Epidermal melanocyte (primary cell): ENCODE data around the gene PDHA1.

ENCODE experiments used
- DNase-seq: peaks from one replicate; pipeline ENCODE4 v3.0.0; 2011; ENCODE audit warnings: low spot score; ENCODE audit not compliant: insufficient read length

The PDHA1 gene

DNA sequence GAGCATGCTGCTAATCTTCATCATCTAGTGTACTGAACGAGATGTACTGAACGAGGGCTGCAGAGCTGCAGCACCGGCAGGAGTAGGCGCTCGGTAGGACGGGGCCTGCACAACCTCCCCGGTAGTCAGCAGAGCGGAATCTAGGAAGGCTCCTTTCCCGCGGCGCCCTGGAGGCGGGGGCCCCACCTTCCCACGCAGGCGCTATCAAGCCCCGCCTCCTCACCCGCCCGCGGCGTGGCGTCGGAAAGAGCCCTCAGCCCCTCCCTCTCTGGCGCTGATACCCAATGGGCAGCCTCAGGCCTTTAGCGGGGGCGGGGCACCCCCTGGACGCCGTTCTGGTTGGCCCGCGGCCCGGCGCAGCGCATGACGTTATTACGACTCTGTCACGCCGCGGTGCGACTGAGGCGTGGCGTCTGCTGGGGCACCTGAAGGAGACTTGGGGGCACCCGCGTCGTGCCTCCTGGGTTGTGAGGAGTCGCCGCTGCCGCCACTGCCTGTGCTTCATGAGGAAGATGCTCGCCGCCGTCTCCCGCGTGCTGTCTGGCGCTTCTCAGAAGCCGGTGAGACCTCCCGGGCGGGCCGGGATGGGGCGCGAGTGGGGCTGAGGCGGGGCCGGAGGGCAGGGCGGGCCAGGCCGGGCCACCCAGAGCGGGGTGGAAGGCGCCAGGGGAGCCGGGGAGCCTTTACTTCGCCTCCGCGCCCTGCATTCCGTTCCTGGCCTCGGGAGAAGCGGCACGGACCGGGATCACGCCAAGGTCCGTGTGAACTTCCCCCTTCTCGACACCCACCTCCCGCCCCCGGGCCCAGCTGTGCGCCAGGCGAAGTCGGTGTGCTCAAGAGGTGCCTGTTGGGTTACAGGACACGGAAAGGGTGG is at the start of gene PDHA1:
Gene PDHA1, plus strand, starts transcription at position 393 of the 874 bp plus-strand sequence. Its CDS starts 111 bp downstream, at position 504.
- DNase-seq = peak; percentile 51

DNA sequence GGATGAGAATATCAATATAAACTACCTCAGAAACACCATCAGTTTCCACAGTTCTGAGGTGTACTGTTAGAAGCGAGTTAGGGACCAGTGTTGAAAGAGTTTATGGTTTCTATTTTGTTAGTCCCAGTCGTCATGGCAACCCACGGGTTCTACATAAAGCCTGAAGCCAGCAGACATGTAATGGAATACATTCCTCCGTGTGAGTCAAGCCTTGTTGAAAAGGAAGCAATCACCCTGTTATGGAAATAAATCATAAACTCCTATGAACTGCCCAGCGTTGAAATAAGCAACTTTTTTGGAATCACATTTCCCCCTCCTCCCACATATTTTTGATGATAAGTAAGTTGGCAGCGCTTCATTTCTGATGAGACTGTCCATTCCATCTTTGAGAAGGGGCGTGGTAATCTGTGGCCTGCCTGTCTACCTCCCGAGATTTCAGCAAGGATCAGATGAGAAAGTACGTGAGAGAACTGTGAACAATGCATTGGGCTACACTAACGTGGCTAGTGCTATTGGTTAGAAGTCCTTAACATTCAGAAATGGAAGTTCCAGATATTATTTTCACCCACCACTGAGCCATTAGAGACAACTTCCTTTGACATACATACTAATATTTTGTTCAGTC is 40.4 kb upstream of the PDHA1 start:
- no peak for DNase-seq

DNA sequence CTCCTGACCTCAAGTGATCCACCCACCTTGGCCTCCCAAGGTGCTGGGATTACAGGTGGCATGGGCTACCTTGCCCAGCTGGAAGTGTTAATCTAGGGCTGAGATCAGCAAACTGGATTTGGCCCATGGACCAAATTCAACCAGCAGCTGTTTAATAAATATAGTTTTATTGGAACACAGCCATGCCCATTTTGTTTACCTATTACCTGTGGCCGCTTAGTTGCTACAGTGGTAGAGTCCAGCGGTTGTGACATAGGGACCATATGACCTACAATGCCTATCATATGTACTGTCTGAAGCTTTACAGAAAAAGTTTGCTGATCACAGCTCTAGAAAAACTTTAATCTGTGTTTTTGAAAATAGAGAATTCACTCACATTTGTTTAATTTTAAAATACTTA is 17.2 kb upstream of the PDHA1 start:
- DNase-seq = no peak

DNA sequence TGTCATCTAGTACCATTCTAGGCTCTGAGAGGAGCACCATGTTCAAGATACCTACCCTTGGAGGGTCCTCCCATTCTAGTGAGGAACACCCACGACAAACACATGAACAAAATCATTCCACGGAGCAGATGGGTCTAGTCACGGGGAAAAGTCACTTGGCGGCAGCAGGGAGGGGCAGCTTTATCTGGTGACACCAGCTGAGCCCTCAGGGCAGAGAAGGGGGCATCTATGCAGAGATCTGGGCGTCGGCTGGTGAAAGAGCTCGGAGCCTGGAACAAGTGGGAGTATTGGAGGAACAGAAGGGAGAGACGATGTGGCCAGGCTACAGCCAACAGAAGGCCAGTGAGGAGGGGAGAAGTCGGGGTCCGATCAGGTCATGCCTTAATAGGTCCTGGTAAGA is 11.9 kb upstream of the PDHA1 start:
- no peak for DNase-seq

DNA sequence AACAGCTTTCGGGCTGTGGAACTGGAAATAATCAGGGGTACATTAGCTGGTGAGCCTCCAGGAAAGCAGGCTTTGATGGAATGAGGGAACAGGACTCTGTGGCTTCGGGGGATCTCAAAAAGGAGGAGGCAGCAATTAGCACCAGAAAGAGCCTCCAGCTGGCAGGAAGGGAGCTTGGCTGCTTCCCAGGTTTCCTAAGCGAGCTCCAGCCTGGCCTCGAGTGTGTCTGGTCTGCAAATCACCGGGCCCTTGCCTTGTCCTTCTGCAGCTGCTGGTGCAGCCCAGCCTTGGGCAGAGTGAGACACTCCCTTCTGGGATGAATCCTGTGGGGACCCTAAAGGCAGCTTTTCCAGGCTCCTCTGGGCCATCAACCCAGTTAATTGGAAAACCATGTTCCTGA is 10.7 kb upstream of the PDHA1 start:
- no peak for DNase-seq

DNA sequence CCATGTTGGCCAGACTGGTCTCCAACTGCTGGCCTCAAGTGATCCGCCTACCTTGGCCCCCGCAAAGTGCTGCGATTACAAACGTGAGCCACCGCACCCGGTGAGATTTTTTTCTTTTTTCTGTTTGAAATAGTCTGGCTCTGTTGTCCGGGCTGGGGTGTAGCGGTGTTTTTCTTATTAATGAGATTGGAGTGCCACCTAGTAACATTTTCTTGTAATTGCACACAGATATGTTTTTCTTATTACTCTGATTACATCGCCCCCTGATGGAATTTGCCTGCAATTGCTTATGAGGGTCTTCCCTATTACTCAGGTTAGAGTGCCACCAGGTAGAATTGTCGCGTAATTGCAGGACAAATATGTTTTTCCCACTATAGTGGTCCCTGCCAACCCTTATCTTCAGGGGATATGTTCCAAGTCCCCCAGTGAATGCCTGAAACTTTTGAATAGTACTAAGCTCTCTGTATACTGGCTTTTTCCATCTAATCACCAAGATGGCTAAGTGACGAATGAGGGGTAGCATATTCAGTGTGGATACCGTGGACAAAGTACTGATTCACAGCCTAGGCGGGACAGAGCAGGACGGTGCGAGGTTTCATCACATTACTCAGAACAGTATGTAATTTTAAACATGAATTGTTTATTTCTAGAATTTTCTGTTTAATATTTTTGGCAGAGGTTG is 8.6 kb upstream of the PDHA1 start:
- no peak for DNase-seq

DNA sequence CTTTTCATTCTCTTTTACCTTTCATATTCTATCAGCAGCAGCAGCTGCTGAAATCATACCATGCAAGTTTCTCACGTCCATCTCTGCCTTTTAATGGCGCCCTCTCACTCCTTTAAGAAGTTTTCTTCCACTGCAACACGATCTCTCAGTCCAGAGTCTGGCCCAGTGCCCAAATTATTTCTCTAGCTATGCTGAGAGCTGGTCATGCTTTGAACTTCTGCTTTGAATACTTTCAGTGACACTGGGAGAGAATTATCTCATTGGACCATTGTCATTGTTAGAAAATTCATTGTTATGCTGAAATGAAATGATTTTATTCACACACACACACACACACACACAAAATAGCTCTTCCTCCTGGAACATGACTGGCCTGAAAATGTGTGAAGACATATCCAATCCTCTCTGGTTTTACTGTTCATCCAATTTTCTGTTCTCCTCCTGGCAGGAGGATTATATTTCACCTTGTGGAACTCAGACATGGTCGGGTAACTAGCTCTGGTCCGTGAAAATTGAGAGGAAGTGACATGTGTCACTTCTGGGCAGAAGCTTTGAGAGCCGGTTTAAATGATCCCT is 1.3 kb upstream of the PDHA1 start:
- no peak for DNase-seq

DNA sequence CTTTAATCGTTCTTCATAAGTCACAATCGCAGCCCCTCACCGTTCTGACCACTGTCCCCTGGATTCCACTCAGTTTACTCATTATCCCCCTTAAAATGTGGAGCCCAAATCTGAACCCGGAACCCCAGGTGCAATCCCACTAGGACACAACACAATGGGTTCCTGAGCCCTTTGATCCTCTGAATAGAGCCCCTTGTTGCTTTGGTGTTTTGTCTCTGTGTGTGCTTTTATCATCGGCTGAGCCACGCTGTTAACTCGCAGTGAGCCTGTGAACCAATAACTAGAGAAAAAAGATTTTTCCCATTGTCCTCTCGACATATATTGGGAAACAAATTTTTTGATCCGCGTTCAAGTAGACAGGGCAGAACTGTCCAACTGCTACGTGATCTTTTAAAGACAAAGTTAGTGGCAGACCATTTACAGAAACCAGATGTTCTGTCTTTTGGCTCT is 617 bp upstream of the PDHA1 start:
- no peak for DNase-seq

DNA sequence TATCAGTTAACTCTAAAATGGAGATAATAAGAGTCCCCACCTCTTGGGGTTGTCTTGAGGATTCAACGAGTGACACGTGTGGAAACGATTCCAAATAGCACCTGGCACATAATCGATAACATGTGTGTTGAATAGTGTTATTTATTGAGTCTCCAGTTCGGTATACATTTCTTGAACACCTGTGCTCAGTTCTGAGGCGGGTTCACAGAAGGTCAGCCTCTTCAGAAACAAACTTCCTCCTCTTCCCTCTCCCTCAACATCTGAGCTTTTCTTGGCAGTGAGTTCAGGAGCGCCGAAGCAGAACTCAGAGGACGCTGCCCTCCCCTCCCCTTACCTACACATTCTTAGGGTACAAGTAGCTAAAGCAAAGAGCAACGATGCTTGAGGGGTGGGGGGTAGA is 934 bp downstream of the PDHA1 start:
- no peak for DNase-seq

DNA sequence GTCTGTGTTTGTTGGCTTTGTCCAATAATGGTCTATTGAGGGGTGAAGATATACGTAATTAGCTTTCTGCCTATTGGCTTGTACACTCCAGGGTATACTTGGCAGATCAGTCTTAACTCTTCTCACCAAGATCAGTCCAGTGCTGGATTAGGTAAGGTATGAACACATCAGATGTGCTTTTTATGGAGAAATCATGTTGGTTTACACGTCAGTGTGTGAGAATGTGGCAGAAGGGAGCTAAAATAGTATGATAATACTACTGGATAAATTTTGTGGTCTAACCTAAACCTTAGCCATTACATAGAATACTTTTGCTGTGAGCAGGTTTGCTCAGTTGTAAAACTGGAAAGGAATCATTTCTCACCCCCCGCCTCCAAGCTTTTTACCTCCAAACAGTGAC is 4.2 kb downstream of the PDHA1 start:
- no peak for DNase-seq

DNA sequence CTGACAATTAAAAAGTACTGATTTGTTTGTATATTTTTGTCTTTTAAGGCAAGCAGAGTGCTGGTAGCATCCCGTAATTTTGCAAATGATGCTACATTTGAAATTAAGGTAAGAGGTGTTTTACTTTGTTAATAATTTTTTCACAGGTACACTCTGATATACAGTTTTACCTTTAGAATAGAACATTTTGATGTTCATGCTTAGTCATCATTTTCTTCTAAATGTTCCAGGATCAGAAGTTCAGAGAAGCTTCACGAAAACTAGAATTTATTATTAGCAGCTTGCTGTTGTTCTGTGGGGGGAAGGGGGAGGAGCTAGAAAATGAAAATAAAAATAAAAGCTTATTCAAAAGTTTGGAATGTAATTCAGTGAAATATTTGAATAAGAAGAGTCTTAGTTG is 5.5 kb downstream of the PDHA1 start:
- DNase-seq = no peak

DNA sequence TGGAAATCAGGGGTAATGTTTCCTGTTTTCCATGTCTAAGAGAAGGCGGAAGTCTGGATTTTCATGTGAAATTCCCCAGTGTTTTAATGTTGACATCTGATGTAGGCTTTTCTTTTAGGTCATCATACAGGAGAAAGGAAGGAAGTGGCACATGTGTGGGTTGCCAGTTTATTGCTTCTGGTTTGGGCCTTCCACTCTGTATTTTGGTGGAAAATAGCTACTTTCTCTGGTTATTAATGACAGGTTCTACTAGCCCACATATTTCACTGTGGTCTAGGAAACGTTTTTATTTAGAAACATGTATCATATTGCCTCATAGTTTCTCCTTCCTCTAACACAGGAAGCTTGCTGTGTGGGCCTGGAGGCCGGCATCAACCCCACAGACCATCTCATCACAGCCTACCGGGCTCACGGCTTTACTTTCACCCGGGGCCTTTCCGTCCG is 7.2 kb downstream of the PDHA1 start:
- no peak for DNase-seq

DNA sequence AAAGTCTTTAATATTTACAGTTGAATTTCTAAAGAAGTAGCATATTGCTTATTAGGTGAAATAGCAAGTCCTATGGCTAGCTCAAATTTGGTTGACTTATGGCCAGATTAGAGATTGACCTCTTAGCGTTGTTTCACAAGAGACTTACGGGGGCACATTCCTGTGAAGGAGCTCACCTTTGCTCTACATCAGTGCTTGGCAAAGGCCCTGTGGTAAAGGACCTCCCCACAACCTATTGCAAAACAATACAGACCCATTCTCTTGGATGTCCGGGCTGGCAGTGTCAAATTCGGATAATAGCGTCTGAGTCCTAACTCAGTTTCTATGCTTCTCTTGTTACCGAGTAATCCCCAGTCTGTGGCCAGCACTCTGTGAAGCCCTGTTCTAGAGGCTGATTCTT is 10.9 kb downstream of the PDHA1 start:
- no peak for DNase-seq

DNA sequence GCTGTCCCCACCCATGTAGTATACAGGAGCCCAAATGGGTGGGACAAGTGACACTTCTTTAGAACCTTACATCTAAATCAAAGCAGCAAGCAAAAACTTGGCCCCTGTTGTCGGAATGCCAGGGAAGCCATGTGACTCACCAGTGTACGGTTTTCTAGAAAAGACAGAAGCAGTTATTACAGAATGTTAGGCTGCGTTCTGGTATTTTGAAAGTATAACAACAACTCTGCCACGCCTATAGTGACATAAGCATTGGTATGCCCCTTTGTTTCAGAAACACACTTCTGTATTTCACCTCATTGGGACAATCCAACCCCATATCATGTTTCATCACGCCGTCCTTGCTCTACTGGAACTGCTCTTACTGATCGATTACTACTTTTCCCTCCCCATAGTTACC is 14.8 kb downstream of the PDHA1 start:
- no peak for DNase-seq

DNA sequence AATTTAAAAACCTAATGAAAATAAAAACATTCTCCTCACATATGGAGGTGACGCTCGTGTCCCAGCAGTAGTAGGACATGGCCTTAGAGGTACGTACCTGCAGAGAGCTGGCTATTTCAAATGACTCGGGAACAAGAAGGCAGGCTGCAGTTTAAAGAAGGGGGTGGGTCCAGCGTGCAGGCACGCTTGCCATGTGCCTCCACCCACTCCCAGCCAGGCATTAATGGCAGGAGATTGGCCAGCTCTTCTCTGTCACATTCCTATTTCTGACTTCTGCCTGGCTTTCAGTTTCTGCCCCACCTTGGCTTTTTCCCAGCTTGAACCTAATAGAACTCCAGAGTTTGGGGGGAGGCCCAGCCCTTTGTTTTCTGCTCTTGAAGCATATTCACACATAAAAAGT is 17.2 kb downstream of the PDHA1 start:
- DNase-seq = no peak

DNA sequence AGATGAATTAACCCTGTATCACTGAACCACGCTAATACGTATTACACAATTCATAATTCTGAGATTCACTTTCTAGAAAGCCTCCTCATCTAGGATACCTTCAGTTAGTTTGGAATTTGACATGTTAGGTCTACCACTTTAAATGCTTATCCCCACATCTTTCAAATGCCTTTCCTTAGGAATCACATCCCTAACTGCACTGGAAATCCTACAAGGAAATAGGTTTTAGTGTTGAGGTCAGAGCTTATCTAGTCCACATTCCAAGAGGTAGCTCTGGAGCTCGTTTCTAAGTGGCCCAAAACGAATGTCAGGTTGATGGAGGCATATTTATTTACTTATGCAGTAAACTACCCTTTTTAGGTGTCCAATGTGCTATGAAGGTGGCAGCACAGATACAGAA is 18.0 kb downstream of the PDHA1 start:
- no peak for DNase-seq

DNA sequence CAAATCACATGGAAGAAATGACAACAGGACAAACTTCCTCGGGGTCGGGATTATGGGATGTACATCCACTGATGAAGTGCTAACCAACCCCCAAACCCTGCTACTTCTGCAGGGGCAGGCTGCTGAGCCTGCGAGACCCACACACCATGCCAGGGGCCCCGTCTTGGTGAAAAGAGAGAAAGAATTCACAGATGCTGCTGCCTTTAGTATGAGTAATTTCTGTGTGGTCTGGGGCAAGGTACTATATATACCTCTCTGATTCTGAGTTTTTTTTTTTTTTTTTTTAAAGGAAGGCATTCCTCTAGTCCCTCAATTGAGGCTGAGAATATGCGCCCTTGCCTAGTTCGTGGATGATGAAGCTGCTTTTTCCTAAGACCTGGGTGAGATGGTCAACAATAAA is 24.8 kb downstream of the PDHA1 start:
- no peak for DNase-seq

DNA sequence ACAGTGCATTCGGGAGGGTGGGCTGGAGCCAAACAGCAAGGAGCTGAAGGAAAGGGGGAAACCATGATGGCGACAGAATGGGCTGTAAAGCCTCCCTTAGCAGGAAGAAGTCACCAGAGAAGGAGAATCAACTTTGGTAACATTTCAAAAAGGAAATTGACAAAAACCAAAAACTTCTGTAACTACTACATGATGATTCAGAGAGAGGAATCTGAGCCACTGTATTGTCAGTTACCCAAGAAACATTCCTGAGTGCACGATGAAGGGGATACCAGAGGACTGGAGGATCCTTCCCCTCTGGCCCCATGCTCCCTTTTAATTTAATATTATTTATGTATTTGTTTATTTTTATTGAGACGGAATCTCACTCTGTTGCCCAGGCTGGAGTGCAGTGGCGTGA is 26.3 kb downstream of the PDHA1 start:
- DNase-seq = no peak

DNA sequence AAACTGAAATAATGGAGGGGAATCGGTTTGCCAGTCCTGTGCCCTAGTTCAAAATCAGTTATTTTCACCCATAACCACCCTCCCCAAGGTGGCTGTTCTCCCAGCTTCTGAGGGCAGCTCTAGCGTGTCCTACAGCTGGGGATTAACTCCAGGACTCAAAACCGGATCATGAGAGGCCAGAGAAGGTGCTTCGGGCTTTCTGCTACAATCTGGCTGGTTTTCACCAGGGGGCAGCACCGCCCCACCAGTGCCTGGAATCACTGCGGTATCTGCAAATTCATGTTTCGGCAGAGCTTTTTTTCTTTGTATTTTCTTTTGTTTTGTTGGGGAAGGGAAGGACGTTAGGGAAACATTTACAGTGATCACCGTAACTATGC is 28.4 kb downstream of the PDHA1 start:
- peak; percentile 49 for DNase-seq

DNA sequence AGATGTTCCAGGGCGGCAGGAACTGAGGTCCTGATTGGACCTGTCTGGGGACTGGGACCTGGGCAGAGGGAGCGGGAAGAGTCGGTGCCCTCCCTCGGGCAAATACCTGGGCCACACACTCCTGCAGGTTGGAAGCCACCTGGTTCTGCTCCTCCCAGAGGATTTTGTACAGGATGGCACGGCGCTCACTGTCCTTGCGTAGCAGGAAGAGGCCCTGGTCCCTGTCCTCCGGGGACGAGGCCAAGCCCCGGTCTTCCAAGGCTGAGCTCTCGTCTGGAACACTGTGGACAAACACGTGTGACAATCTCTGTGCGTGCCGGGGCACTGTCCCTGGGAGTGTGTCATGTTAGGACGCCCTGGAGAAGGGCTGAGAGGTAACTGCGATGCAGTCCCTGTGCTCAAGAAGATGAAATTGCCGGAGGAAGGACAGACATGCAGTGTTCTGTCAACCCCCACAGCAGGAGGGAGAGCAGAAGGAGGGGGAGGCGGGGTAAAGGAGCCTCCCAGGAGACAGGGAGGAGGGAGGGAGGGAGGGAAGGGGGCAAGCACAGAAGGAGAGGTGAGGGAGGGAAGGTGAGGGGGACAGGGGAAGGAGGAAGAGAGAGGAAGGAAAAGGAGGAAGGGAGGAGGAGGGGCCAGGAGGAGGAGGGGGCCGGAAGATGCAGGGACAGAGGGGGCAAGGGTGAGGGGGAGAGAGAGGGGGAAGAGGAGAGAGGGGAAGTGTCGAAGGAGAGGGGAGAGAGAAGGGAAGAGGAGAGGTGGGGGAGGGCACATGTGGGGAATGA is 29.0 kb downstream of the PDHA1 start:
- DNase-seq = no peak

DNA sequence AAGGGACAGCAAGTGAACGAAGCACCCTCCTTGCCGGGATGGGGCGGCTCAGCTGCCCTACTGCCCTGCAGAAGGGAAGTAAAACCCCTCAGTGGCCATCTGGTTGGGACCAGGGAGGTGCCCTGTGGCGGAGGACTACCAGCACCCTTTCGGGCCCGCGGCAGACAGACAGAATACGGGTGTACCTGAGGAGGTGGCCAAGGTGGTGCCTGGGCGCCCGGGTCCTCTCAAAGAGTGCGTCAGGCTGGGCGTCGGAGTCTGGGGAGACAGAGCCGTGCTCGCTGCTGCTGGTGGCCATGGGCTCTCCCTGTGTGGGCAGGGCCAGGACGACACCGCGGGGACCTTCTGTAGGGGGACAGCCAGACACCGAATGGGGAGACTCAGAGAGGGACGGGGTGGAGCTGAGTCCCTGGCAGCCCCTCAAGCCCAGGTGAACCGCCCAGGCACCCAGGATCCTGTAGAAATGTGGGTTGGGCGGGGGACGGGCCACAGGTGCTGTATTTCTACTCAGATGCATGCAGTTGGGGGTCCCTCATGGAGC is 29.7 kb downstream of the PDHA1 start:
- no peak for DNase-seq
